ENCODE data around the gene BDNF.
"Not testable (repeated sequence)": the region's sequence is repeated elsewhere in the genome, so short reads cannot be mapped to it uniquely, and the experiment has no call there.

BDNF gene

GRCh38 chr11:27700351-27701301, at the start of gene BDNF:
BDNF (minus strand) TSS chr11:27700455; CDS start chr11:27658564, 41,891 bp downstream.
- DNase-seq (ENCODE audit: low read depth in 2 of 2), result no peak

- no peak for DNase-seq (ENCODE audit: low read depth in 2 of 2)
These were observed 40.2 kb upstream of the BDNF start for GRCh38 chr11:27740362-27741013.

GRCh38 chr11:27735281-27735680, 35.0 kb upstream of the BDNF start:
- DNase-seq (ENCODE audit: low read depth in 2 of 2), result no peak

GRCh38 chr11:27731803-27732202, 31.5 kb upstream of the BDNF start:
- DNase-seq (ENCODE audit: low read depth in 2 of 2), result not testable (repeated sequence)

GRCh38 chr11:27726981-27727380, 26.7 kb upstream of the BDNF start:
- DNase-seq (ENCODE audit: low read depth in 2 of 2), result no peak

GRCh38 chr11:27723687-27724086, 23.4 kb upstream of the BDNF start:
- no peak for DNase-seq (ENCODE audit: low read depth in 2 of 2)

GRCh38 chr11:27722953-27723344, 22.7 kb upstream of the BDNF start:
- DNase-seq (ENCODE audit: low read depth in 2 of 2), result no peak

GRCh38 chr11:27722117-27722952, 22.1 kb upstream of the BDNF start:
- no peak for DNase-seq (ENCODE audit: low read depth in 2 of 2)

GRCh38 chr11:27721264-27722116, 21.2 kb upstream of the BDNF start:
- DNase-seq (ENCODE audit: low read depth in 2 of 2), result no peak

- DNase-seq (ENCODE audit: low read depth in 2 of 2), result no peak
These were observed 20.1 kb upstream of the BDNF start for GRCh38 chr11:27720277-27720830.

- DNase-seq (ENCODE audit: low read depth in 2 of 2), result no peak
These were observed 19.3 kb upstream of the BDNF start for GRCh38 chr11:27719546-27719925.

GRCh38 chr11:27718863-27719545, 18.7 kb upstream of the BDNF start:
- DNase-seq (ENCODE audit: low read depth in 2 of 2), result no peak

GRCh38 chr11:27718346-27718862, 18.1 kb upstream of the BDNF start:
- DNase-seq (ENCODE audit: low read depth in 2 of 2), result no peak

GRCh38 chr11:27717801-27718229, 17.6 kb upstream of the BDNF start:
- no peak for DNase-seq (ENCODE audit: low read depth in 2 of 2)

GRCh38 chr11:27717377-27717776, 17.1 kb upstream of the BDNF start:
- no peak for DNase-seq (ENCODE audit: low read depth in 2 of 2)

- no peak for DNase-seq (ENCODE audit: low read depth in 2 of 2)
These were observed 16.6 kb upstream of the BDNF start for GRCh38 chr11:27716835-27717234.

- no peak for DNase-seq (ENCODE audit: low read depth in 2 of 2)
These were observed 16.0 kb upstream of the BDNF start for GRCh38 chr11:27716216-27716615.

GRCh38 chr11:27711725-27712124, 11.5 kb upstream of the BDNF start:
- DNase-seq (ENCODE audit: low read depth in 2 of 2), result no peak

GRCh38 chr11:27710536-27710935, 10.3 kb upstream of the BDNF start:
- DNase-seq (ENCODE audit: low read depth in 2 of 2), result no peak

- no peak for DNase-seq (ENCODE audit: low read depth in 2 of 2)
These were observed 7.4 kb upstream of the BDNF start for GRCh38 chr11:27707676-27708075.
